ENCODE results near the gene AFAP1L2.

Gene AFAP1L2

DNA sequence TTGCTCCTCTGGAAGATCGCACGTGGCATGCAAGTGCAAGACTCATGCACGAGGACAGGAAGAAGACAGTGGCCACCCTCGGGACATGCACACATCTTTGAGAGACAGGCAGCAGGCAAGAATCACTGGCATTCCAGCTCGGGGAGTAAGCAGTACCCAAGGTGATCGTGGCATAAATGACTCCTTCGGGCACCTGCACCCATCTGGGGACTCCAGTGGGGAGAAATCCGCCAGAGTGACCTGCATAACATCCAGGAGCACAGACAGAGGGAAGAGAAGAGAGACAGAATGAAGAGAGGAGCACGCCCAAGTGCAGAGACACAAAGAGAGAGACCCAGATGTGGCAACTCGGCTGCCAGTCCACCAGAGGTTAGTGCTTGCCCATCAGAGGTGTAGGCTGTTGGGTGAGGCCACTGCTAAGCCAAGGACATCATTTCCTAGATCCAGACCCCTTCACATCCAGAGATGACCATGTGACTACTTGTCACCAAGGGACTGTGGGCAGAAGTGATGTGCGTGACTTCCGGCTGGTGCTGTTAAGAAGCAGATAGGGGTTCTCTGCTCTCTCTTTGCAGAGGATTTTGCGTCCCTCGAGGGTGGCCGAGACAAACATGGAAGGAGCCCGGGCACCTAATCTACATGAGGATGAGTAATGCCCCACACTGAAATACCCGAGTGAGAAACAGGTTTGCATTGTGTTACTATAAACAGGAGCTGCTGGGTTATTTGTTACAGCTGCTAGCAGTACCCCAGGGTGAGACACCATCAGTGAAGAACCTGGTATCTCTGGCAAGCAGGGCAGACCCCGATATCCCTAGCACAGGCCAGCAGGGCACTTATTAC is 84.7 kb downstream of the AFAP1L2 start:
- Histone ChIP-seq H3K9ac (no peak overlapping the region), H3K4me2 (no peak overlapping the region), H3K36me3 (no peaks in the 10 kb centered on the region), H4K20me1 (no peaks in the 10 kb centered on the region), H3K27ac (no peak overlapping the region), H3K4me1 (no peaks in the 10 kb centered on the region), H3K9me3 (replicated peaks in 1 of 11) (no peaks in the 10 kb centered on the region), H3K4me3 (no peak overlapping the region), H3K27me3 (no peaks in the 10 kb centered on the region)
- TF ChIP-seq Cebpa-rat (IDR thresholded peaks at IDR 0.05): no peak

GRCh38 chr10:114316744-114317143 is 87.6 kb downstream of the AFAP1L2 start:
- Histone ChIP-seq H3K36me3 (no peaks in the 10 kb centered on the region), H3K27me3 (no peaks in the 10 kb centered on the region), H3K9ac (no peak overlapping the region), H3K27ac (no peak overlapping the region), H3K9me3 (replicated peaks in 1 of 11) (no peaks in the 10 kb centered on the region), H3K4me2 (no peak overlapping the region), H3K4me3 (no peak overlapping the region), H4K20me1 (no peaks in the 10 kb centered on the region), H3K4me1 (no peaks in the 10 kb centered on the region)
- no peak for TF ChIP-seq Cebpa-rat (IDR thresholded peaks at IDR 0.05)

DNA sequence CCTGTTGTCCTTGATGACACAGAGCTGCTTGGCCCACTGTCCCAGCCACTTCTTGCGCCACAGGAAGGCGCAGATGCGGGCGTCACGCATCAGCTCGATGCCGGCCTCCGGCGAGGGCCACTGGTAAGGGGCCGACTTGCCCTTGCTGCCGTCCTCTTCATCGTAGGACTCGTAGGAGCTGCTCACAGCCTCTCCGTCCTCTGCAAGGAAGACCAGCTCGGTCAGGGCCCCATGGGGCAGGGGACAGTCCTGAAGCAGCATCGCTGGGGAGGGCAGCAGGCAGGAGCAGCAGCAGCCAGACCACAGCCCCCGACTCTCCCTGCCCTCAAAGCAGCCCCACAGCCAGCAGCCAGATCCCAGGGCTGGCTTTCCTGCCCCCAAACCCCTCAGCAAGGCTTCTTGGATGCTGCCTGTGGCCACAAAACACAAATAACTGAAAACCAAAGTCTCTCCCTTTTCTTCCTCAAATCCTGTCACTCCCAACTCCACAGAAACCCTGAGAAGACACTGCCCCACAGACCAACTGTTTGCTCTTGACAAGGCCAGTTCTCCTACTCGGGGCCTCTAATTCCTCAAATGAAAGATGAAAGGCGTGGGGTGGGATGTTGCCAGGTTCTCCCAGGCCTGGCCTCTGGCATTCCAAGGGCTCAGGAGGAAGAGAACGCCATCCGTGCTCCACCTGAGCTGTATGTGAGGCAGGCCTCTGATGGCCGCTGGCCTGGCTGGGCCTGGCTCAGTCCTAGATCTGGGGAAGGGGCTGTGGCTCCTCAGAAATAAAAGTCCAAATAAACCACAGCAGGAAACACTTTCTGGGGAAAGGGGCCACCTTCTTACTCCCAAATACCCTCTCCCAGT is 88.5 kb downstream of the AFAP1L2 start:
- Histone ChIP-seq H3K27me3 (no peaks in the 10 kb centered on the region), H3K9me3 (replicated peaks in 1 of 11) (no peaks in the 10 kb centered on the region), H3K27ac (no peak overlapping the region), H3K4me3 (no peak overlapping the region), H4K20me1 (no peaks in the 10 kb centered on the region; a peak in 1 of 22 replicates), H3K36me3 (no peaks in the 10 kb centered on the region), H3K4me1 (no peaks in the 10 kb centered on the region), H3K9ac (no peak overlapping the region), H3K4me2 (no peak overlapping the region)
- no peak for TF ChIP-seq Cebpa-rat (IDR thresholded peaks at IDR 0.05)

- Histone ChIP-seq H3K36me3 (no peaks in the 10 kb centered on the region), H3K4me2 (no peak overlapping the region), H4K20me1 (no peaks in the 10 kb centered on the region; a peak in 1 of 22 replicates), H3K27me3 (no peaks in the 10 kb centered on the region), H3K27ac (no peak overlapping the region), H3K9ac (no peak overlapping the region), H3K4me3 (no peak overlapping the region), H3K4me1 (no peaks in the 10 kb centered on the region), H3K9me3 (replicated peaks in 1 of 11) (no peaks in the 10 kb centered on the region)
- TF ChIP-seq Cebpa-rat (IDR thresholded peaks at IDR 0.05): no peak
Measured at GRCh38 chr10:114313866-114314265, 90.4 kb downstream of the AFAP1L2 start.

DNA sequence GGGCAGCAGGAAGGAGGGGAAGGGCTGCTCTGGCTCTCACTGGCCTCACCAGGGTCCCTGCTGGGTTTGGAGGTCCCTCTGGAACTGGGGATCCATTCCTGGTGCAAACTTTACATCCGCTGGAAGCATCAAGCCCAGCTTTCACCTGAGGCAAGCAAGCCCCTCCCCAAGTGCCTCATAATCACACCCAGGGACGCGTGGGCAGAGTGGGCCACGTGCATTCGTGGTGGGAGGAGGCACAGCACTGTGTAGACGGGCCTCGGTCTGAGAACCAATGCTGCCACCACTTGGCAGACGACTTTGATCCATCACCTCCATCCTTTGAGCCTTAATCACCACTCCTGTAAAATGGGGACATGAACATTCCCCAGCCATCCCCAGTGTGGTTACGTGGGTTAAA is 91.2 kb downstream of the AFAP1L2 start:
- Histone ChIP-seq H3K36me3 (no peaks in the 10 kb centered on the region), H3K27me3 (no peaks in the 10 kb centered on the region), H3K27ac (no peak overlapping the region), H4K20me1 (no peaks in the 10 kb centered on the region; a peak in 1 of 22 replicates), H3K4me3 (no peak overlapping the region), H3K9me3 (replicated peaks in 1 of 11) (no peaks in the 10 kb centered on the region), H3K4me1 (peaks cover 0 to 2% (median 0%) of the 10 kb centered on the region in 10 experiments; a peak in 1 of 20 replicates), H3K4me2 (no peak overlapping the region), H3K9ac (no peak overlapping the region)
- no peak for TF ChIP-seq Cebpa-rat (IDR thresholded peaks at IDR 0.05)

- Histone ChIP-seq H3K36me3 (no peaks in the 10 kb centered on the region), H3K4me2 (no peak overlapping the region), H3K9me3 (replicated peaks in 1 of 11) (no peaks in the 10 kb centered on the region), H3K4me3 (no peak overlapping the region), H3K4me1 (peaks cover 0 to 16% (median 13%) of the 10 kb centered on the region in 10 experiments; a peak in 14 of 20 replicates), H3K27ac (no peak overlapping the region), H3K9ac (no peak overlapping the region), H4K20me1 (no peaks in the 10 kb centered on the region; a peak in 1 of 22 replicates), H3K27me3 (no peaks in the 10 kb centered on the region)
- no peak for TF ChIP-seq Cebpa-rat (IDR thresholded peaks at IDR 0.05)
Measured at GRCh38 chr10:114311496-114312209, 92.6 kb downstream of the AFAP1L2 start.

DNA sequence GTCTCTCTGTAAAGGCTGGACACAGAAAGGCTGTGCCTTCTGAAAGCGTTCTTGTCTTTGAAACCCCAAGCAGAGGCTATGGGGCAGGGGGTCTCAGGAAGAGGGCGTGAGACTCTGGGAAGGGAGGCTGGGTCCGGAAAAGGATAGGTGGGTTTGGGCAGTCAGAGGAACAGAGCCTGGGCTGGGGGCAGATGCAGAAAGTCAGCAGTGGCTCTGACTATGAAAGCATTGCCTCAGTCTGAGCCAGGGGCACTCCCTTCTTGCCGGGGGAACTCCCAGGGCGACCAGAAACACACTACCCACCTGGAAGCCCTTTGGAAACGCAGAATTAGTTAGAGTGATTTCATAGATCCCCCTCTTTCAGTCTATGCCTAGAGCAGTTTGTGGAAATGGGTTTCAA is 93.3 kb downstream of the AFAP1L2 start:
- no peaks in the 10 kb centered on the region for H3K27me3 ChIP-seq
- H3K27ac ChIP-seq: no peak overlapping the region
- no peak for TF ChIP-seq Cebpa-rat (IDR thresholded peaks at IDR 0.05)
- H3K4me1 ChIP-seq: peaks cover 0 to 21% (median 16%) of the 10 kb centered on the region in 10 experiments; a peak in 14 of 20 replicates
- no peaks in the 10 kb centered on the region for H3K9me3 ChIP-seq (replicated peaks in 1 of 11)
- H4K20me1 ChIP-seq: no peaks in the 10 kb centered on the region; a peak in 1 of 22 replicates
- H3K36me3 ChIP-seq: no peaks in the 10 kb centered on the region
- no peak overlapping the region for H3K4me2 ChIP-seq
- no peak overlapping the region for H3K9ac ChIP-seq
- H3K4me3 ChIP-seq: no peak overlapping the region

DNA sequence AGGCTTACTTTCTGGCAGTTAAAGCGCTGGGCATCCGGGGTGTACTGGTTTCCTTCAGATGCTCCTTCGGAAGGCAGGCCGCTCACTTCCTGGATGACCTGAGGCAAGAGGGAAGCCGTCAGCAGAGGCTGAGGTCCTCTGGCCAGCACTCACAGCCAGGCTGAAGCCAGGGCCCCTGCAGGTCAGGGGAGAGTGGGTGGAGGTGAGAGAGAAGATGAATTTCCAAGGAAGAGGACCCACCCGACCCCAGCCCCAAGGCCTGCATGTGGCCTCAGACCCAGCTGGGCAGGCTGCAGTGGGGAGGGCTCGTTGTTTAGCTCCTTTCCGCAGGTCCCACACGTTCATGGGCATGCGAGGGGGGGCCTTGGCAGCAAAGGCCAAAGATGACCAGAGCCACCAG is 94.0 kb downstream of the AFAP1L2 start:
- H3K27ac ChIP-seq: no peak overlapping the region
- peaks cover 0 to 22% (median 16%) of the 10 kb centered on the region in 10 experiments; a peak in 14 of 20 replicates for H3K4me1 ChIP-seq
- TF ChIP-seq Cebpa-rat (IDR thresholded peaks at IDR 0.05): no peak
- no peak overlapping the region for H3K4me2 ChIP-seq
- H3K4me3 ChIP-seq: no peak overlapping the region
- no peak overlapping the region for H3K9ac ChIP-seq
- H3K9me3 ChIP-seq (replicated peaks in 1 of 11): no peaks in the 10 kb centered on the region
- H3K36me3 ChIP-seq: no peaks in the 10 kb centered on the region
- no peaks in the 10 kb centered on the region; a peak in 1 of 22 replicates for H4K20me1 ChIP-seq
- no peaks in the 10 kb centered on the region for H3K27me3 ChIP-seq

GRCh38 chr10:114309364-114309651 is 95.0 kb downstream of the AFAP1L2 start:
- H3K27ac ChIP-seq: no peak overlapping the region
- no peak overlapping the region for H3K9ac ChIP-seq
- H3K27me3 ChIP-seq: no peaks in the 10 kb centered on the region
- no peak for TF ChIP-seq Cebpa-rat (IDR thresholded peaks at IDR 0.05)
- H3K4me1 ChIP-seq: peaks cover 0 to 28% (median 16%) of the 10 kb centered on the region in 10 experiments; a peak in 14 of 20 replicates
- no peaks in the 10 kb centered on the region for H3K36me3 ChIP-seq
- H3K9me3 ChIP-seq (replicated peaks in 1 of 11): no peaks in the 10 kb centered on the region
- no peaks in the 10 kb centered on the region; a peak in 1 of 22 replicates for H4K20me1 ChIP-seq
- no peak overlapping the region for H3K4me3 ChIP-seq
- no peak overlapping the region for H3K4me2 ChIP-seq
